Nephron progenitor cell (in vitro differentiated cells): ENCODE measurements around the gene VKORC1.

Experiments
- DNase-seq: peaks from one replicate; pipeline ENCODE4 v3.0.0; 2021
- H3K27ac Mint-ChIP-seq: 2 replicates; pipeline ENCODE4 v1.8.0; 2021; ENCODE audit warnings: mild to moderate bottlenecking, moderate library complexity, mixed read lengths
- H3K27me3 Mint-ChIP-seq: 2 replicates; pipeline ENCODE4 v1.8.0; 2021; ENCODE audit warnings: mild to moderate bottlenecking, low read depth, mixed read lengths; ENCODE audit not compliant: poor library complexity
- H3K36me3 Mint-ChIP-seq: 2 replicates; pipeline ENCODE4 v1.8.0; 2021; ENCODE audit warnings: low read depth, mixed read lengths
- H3K4me1 Mint-ChIP-seq: 2 replicates; pipeline ENCODE4 v1.8.0; 2021; ENCODE audit warnings: mixed read lengths
- H3K4me3 Mint-ChIP-seq: 2 replicates; pipeline ENCODE4 v1.8.0; 2021; ENCODE audit warnings: mild to moderate bottlenecking, moderate library complexity, mixed read lengths
- H3K9me3 Mint-ChIP-seq: 2 replicates; pipeline ENCODE4 v1.8.0; 2021; ENCODE audit warnings: mild to moderate bottlenecking, moderate library complexity, mixed read lengths
- TF ChIP-seq, protein P1 (sequence below): fragments of 200-600 bp; sonication (generic); IDR thresholded peaks from 2 replicates; pipeline ENCODE4 v1.5.0; 2021; ENCODE audit warnings: antibody characterized with exemption

The VKORC1 gene

DNA sequence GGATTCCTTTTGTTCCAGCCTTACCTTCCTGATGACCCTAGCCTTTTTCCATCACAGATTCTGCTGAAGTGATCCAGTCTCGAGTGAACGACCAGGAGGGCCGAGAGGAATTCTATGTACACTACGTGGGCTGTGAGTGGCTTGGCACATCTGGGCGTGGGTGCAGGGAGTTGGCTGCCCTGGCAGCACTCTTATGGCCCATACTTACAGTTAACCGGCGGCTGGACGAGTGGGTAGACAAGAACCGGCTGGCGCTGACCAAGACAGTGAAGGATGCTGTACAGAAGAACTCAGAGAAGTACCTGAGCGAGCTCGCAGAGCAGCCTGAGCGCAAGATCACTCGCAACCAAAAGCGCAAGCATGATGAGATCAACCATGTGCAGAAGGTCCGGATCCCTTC lies 25.5 kb upstream of the VKORC1 start:
- no peaks in the 10 kb centered on the region for H3K27me3 Mint-ChIP-seq
- H3K4me1 Mint-ChIP-seq: peaks cover 13% of the 10 kb centered on the region
- H3K4me3 Mint-ChIP-seq: no peak overlapping the region
- TF ChIP-seq, protein P1, sequence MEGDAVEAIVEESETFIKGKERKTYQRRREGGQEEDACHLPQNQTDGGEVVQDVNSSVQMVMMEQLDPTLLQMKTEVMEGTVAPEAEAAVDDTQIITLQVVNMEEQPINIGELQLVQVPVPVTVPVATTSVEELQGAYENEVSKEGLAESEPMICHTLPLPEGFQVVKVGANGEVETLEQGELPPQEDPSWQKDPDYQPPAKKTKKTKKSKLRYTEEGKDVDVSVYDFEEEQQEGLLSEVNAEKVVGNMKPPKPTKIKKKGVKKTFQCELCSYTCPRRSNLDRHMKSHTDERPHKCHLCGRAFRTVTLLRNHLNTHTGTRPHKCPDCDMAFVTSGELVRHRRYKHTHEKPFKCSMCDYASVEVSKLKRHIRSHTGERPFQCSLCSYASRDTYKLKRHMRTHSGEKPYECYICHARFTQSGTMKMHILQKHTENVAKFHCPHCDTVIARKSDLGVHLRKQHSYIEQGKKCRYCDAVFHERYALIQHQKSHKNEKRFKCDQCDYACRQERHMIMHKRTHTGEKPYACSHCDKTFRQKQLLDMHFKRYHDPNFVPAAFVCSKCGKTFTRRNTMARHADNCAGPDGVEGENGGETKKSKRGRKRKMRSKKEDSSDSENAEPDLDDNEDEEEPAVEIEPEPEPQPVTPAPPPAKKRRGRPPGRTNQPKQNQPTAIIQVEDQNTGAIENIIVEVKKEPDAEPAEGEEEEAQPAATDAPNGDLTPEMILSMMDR: no peak
- DNase-seq: no peak
- H3K27ac Mint-ChIP-seq: no peak overlapping the region
- peaks cover 36% of the 10 kb centered on the region for H3K36me3 Mint-ChIP-seq
- no peaks in the 10 kb centered on the region for H3K9me3 Mint-ChIP-seq

DNA sequence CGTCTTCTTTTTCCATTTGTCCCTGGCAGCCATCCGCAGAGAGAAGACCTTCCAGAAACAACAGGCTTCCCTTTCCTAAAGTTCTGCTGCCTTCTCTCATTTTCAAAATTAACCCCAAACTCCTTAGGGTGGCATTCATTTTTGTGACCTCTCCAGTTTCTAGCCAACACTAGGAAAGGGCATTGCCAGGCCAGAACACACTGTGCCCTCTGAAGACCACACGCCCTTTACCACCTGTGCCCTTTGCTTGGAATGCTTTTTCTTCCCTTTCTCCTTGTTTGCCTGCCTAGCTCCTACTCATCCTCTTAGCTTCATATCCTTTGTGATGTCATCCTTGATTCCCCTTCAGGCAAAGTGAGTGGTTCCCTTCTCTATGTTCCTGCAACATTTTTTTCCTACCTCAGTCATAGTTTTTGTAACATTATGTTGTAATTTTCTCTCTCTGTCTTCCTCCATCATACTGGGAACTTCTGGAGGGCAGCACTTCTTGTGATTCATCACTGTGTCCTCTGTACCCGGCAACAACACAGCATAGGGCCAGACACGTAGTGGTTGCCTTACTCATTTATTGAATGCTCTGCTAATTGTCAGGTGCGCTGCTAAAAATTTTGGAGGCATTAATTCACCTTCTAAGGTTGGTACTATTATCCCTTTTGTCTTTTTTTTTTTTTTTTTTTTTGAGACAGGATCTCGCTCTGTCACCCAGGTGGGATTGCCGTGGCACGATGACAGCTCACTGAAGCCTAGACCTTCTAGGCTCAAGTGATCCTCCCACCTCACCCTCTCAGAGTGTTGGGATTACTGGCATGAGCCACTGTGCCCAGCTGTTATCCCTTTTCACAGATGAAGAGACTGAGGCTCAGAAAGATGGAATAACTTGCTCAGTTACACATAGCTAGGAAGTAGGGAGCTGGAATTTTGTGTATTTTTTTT lies 23.9 kb upstream of the VKORC1 start:
- no peak for DNase-seq
- TF ChIP-seq, protein P1: no peak
- H3K27ac Mint-ChIP-seq: peak overlapping the region; percentile 95
- no peaks in the 10 kb centered on the region for H3K9me3 Mint-ChIP-seq
- peaks cover 29% of the 10 kb centered on the region for H3K36me3 Mint-ChIP-seq
- peak overlapping the region; percentile 91 for H3K4me3 Mint-ChIP-seq
- no peaks in the 10 kb centered on the region for H3K27me3 Mint-ChIP-seq
- H3K4me1 Mint-ChIP-seq: peaks cover 13% of the 10 kb centered on the region

GRCh38 chr16:31117384-31118222 lies 23.0 kb upstream of the VKORC1 start, which contains the start of gene KAT8:
Gene KAT8 (plus strand): TSS chr16:31117664. CDS start chr16:31117682, 18 bp downstream.
- H3K36me3 Mint-ChIP-seq: peaks cover 29% of the 10 kb centered on the region
- peaks cover 13% of the 10 kb centered on the region for H3K4me1 Mint-ChIP-seq
- peak within 1 kb of the TSS; percentile 91 for H3K4me3 Mint-ChIP-seq
- peak within 1 kb of the TSS; percentile 95 for H3K27ac Mint-ChIP-seq
- H3K9me3 Mint-ChIP-seq: no peaks in the 10 kb centered on the region
- peak; percentile 97 for DNase-seq
- TF ChIP-seq, protein P1: no peak
- no peaks in the 10 kb centered on the region for H3K27me3 Mint-ChIP-seq

DNA sequence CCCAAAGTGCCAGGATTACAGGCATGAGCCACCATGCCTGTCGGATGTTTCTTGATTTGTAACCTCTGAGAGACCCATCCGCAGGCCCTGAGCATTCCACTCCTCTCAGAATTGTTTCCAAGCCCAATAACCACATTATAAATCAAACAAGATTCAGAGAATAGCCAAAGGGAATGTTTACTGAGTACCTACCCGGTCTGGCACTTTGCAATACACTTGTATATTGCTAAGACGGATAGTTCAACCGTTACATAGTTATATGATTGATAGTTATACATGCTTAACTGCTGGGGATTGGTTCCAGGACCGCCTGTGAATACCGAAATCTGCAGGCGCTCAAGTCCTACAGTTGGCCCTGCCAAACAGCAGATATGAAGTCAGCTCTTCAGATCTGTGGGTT lies 19.9 kb upstream of the VKORC1 start:
- Mint-ChIP-seq H3K4me3 (no peak overlapping the region), H3K36me3 (peaks cover 16% of the 10 kb centered on the region), H3K4me1 (peaks cover 19% of the 10 kb centered on the region), H3K9me3 (no peaks in the 10 kb centered on the region), H3K27me3 (peaks cover 2% of the 10 kb centered on the region), H3K27ac (peak overlapping the region; percentile 92)
- DNase-seq: no peak
- TF ChIP-seq, protein P1: no peak

- Mint-ChIP-seq H3K9me3 (no peaks in the 10 kb centered on the region), H3K4me1 (peaks cover 16% of the 10 kb centered on the region), H3K27me3 (peaks cover 3% of the 10 kb centered on the region), H3K36me3 (peaks cover 16% of the 10 kb centered on the region), H3K27ac (no peak overlapping the region), H3K4me3 (no peak overlapping the region)
- TF ChIP-seq, protein P1: no peak
- DNase-seq: no peak
Measured at GRCh38 chr16:31113121-31114120, 18.8 kb upstream of the VKORC1 start.
